SU-DHL-6 (cell line): ENCODE data around the gene ITIH3.

ENCODE experiments used
- H2AFZ ChIP-seq: fragments of 200-600 bp; sonication (generic); 2 replicates; pipeline ENCODE4 v1.6.1; 2014; ENCODE audit warnings: low read depth, mild to moderate bottlenecking, moderate library complexity, mixed read lengths, antibody characterized with exemption, low read length; ENCODE audit not compliant: severe bottlenecking
- H3F3A ChIP-seq: fragments of 200-600 bp; shearing (Covaris generic); 2 replicates; pipeline ENCODE4 v1.6.0; 2016; ENCODE audit warnings: antibody characterized with exemption, mild to moderate bottlenecking; ENCODE audit not compliant: insufficient read depth
- H3K27ac ChIP-seq: fragments of 200-600 bp; sonication (generic); 2 replicates; pipeline ENCODE4 v1.5.1; 2016; ENCODE audit warnings: low read depth, mild to moderate bottlenecking, low read length, moderate library complexity, mixed read lengths
- H3K27me3 ChIP-seq: fragments of 200-600 bp; sonication (generic), shearing (Covaris generic); 2 replicates; pipeline ENCODE4 v1.6.0; 2014; ENCODE audit warnings: mild to moderate bottlenecking, low read length
- H3K36me3 ChIP-seq: fragments of 200-600 bp; sonication (generic); 2 replicates; pipeline ENCODE4 v1.6.1; 2014; ENCODE audit warnings: mild to moderate bottlenecking, low read length, mixed read lengths
- H3K4me2 ChIP-seq: fragments of 300-600, 200-600 bp; shearing (Covaris generic), sonication (generic); 2 replicates; pipeline ENCODE4 v1.6.0; 2014; ENCODE audit warnings: low read length, low read depth, mild to moderate bottlenecking; ENCODE audit not compliant: poor library complexity, severe bottlenecking
- H3K4me3 ChIP-seq: fragments of 200-600 bp; sonication (generic); 2 replicates; pipeline ENCODE4 v1.5.1; 2014; ENCODE audit warnings: antibody characterized with exemption, low read length, mild to moderate bottlenecking, mixed read lengths; ENCODE audit not compliant: insufficient read depth, poor library complexity, severe bottlenecking
- H3K79me2 ChIP-seq: fragments of 200-600 bp; sonication (generic); 2 replicates; pipeline ENCODE4 v1.6.1; 2014; ENCODE audit warnings: mild to moderate bottlenecking, low read length, moderate library complexity; ENCODE audit not compliant: insufficient read depth
- H3K9ac ChIP-seq: fragments of 200-600 bp; sonication (generic); 2 replicates; pipeline ENCODE4 v1.7.0; 2014; ENCODE audit warnings: mild to moderate bottlenecking, low read length
- H3K9me2 ChIP-seq: fragments of 200-600 bp; sonication (generic); replicated peaks from 2 replicates; pipeline ENCODE4 v1.6.1; 2014; ENCODE audit warnings: low read length; ENCODE audit not compliant: insufficient read depth
- H3K9me3 ChIP-seq: fragments of 200-600 bp; sonication (generic); 2 replicates; pipeline ENCODE4 v1.6.1; 2014; ENCODE audit warnings: low read length, mixed read lengths; ENCODE audit not compliant: insufficient read depth
- H4K20me1 ChIP-seq: fragments of 200-600 bp; sonication (generic); 2 replicates; pipeline ENCODE4 v1.6.1; 2014; ENCODE audit warnings: low read depth, mild to moderate bottlenecking, antibody characterized with exemption, low read length, moderate library complexity, mixed read lengths
- EZH2phosphoT487 ChIP-seq: fragments of 200-600 bp; sonication (generic), shearing (Covaris generic); conservative IDR thresholded peaks from 2 replicates; pipeline ENCODE4 v1.6.1; 2018; ENCODE audit warnings: mild to moderate bottlenecking, antibody characterized with exemption, low read length, moderate library complexity, mixed read lengths
- TF ChIP-seq, protein P1 (sequence below): fragments of 200-600 bp; sonication (generic); IDR thresholded peaks from one replicate; pipeline ENCODE4 v1.5.1; 2017; ENCODE audit warnings: antibody characterized with exemption, mild to moderate bottlenecking, low read length, moderate library complexity; ENCODE audit not compliant: insufficient read depth, poor library complexity, severe bottlenecking

The ITIH3 gene

DNA sequence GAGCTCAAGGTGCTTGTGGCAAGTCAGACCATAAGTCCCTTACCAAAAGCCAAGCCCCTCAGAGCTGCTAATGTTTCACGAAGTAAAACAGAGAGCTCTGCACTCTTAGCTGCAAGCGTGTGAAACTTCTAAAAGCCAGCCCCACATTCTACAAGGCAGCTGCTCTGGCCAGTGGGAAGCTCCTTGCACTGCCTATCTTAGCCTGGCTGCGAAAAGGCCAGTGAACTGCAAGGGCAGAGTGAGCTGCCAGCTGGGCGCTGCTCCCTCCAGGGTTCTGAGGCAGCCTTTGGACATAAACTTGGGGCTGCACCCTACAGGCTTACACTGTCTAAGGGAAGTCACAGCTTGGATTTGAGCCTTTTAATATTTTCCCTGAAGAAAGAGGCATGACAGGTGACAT is 42.4 kb downstream of the ITIH3 start:
- no peak overlapping the region for H3K4me3 ChIP-seq
- no peaks in the 10 kb centered on the region for H3K79me2 ChIP-seq
- no peak overlapping the region for H2AFZ ChIP-seq
- no peak overlapping the region for H3K27ac ChIP-seq
- H3K9ac ChIP-seq, result no peak overlapping the region
- H3K9me3 ChIP-seq, result no peaks in the 10 kb centered on the region
- no peaks in the 10 kb centered on the region for H3K36me3 ChIP-seq
- H3F3A ChIP-seq, result no peaks in the 10 kb centered on the region
- TF ChIP-seq, protein P1, sequence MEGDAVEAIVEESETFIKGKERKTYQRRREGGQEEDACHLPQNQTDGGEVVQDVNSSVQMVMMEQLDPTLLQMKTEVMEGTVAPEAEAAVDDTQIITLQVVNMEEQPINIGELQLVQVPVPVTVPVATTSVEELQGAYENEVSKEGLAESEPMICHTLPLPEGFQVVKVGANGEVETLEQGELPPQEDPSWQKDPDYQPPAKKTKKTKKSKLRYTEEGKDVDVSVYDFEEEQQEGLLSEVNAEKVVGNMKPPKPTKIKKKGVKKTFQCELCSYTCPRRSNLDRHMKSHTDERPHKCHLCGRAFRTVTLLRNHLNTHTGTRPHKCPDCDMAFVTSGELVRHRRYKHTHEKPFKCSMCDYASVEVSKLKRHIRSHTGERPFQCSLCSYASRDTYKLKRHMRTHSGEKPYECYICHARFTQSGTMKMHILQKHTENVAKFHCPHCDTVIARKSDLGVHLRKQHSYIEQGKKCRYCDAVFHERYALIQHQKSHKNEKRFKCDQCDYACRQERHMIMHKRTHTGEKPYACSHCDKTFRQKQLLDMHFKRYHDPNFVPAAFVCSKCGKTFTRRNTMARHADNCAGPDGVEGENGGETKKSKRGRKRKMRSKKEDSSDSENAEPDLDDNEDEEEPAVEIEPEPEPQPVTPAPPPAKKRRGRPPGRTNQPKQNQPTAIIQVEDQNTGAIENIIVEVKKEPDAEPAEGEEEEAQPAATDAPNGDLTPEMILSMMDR, result no peak
- no peak for TF ChIP-seq EZH2phosphoT487
- H3K27me3 ChIP-seq, result no peaks in the 10 kb centered on the region
- no peak overlapping the region for H3K4me2 ChIP-seq
- H3K9me2 ChIP-seq, result no peaks in the 10 kb centered on the region
- no peaks in the 10 kb centered on the region for H4K20me1 ChIP-seq

DNA sequence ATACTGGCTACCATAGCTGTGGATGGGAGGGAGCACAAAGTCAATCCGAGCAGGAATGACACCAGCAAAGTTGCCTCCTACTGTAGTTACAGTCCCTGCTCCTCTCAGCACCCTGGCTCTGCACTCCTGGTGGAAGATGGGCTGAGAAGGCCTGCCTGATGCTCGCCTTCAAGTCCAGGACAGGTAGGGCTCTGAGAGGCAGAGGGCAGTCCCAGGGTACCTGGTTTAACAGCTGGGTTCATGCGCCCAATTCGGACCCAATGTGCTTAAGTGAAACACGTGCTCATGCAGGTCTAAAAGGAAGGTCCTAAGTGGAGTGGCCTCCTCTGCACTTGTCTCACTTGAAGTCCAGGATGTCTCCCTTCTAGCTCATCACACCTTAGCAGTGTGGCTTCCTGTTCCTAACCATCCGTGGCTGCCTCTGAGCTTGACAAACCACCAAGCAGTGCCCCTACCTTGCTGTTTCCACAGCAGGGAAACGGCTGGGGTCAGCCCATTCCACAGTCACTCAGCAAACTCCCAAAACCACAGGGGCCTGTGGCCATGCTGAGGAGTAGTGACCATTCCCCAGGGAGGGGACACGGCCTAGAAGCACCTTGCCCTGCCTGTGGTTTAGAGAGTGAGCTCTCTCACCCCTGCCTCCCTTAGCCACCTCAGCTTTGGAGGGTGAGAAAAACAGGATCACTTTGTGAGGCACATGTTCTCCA is 44.1 kb downstream of the ITIH3 start:
- Histone ChIP-seq H2AFZ (no peak overlapping the region), H4K20me1 (no peaks in the 10 kb centered on the region), H3K4me3 (no peak overlapping the region), H3K4me2 (no peak overlapping the region), H3K9me3 (no peaks in the 10 kb centered on the region), H3K9me2 (no peaks in the 10 kb centered on the region), H3K27me3 (no peaks in the 10 kb centered on the region), H3K36me3 (no peaks in the 10 kb centered on the region), H3F3A (no peaks in the 10 kb centered on the region), H3K9ac (no peak overlapping the region), H3K27ac (no peak overlapping the region), H3K79me2 (no peaks in the 10 kb centered on the region)
- TF ChIP-seq, protein P1, result no peak
- no peak for TF ChIP-seq EZH2phosphoT487

DNA sequence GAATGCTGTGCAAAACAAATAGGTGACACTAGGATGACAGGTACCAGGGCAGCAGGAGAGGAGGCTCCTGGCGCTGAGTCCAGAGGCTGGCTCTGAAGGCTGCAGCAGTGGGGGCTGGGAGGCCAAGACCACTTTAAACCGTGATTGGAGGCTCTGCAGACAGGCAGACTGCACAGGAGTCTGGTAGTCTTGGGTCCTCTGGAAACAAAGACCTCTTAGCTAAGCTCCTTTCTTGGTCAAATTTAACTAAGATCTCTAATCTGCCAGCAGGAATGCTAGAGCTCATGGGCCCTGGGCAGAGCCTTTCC is 44.6 kb downstream of the ITIH3 start:
- no peak overlapping the region for H3K4me2 ChIP-seq
- no peaks in the 10 kb centered on the region for H3K27me3 ChIP-seq
- H3K79me2 ChIP-seq, result no peaks in the 10 kb centered on the region
- no peaks in the 10 kb centered on the region for H3F3A ChIP-seq
- H3K27ac ChIP-seq, result no peak overlapping the region
- no peaks in the 10 kb centered on the region for H3K36me3 ChIP-seq
- H3K9me2 ChIP-seq, result no peaks in the 10 kb centered on the region
- no peaks in the 10 kb centered on the region for H3K9me3 ChIP-seq
- H3K9ac ChIP-seq, result no peak overlapping the region
- H4K20me1 ChIP-seq, result no peaks in the 10 kb centered on the region
- no peak overlapping the region for H2AFZ ChIP-seq
- no peak overlapping the region for H3K4me3 ChIP-seq
- no peak for TF ChIP-seq EZH2phosphoT487

DNA sequence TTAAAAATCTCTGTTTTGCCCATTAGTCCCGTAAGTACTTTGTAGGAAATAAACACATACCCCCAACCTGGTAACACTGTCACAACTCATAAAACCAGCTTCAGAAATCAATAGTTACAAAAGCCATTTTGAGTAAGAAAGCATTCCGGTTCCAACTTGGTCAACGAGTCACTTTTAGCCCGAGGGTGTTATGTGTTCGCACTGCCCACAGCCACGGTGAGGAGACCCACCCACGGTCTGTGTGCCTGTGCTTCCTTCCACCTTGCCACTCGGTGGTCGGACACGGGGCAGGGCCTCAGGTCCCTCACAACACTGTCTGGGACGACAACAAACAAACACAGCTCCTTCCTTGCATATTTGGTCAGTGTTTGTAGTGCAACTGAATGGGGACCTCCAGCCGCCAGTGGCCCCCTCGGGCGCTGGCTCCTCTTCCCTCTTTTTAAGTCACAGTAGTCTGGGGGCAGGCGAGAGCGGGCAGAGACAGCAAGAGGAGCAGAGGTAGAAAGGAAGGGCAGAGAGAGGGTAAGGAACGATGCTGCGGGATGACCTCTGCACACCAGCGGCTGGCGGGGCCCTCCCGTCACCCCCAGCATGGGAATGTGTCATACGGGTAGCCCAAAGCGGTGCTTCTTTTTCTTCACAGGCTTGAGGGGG is 45.4 kb downstream of the ITIH3 start:
- TF ChIP-seq, protein P1, result no peak
- TF ChIP-seq EZH2phosphoT487, result no peak
- H3K9ac ChIP-seq, result no peak overlapping the region
- no peaks in the 10 kb centered on the region for H3K27me3 ChIP-seq
- H3K9me3 ChIP-seq, result no peaks in the 10 kb centered on the region
- H3K79me2 ChIP-seq, result no peaks in the 10 kb centered on the region
- H4K20me1 ChIP-seq, result no peaks in the 10 kb centered on the region
- H2AFZ ChIP-seq, result no peak overlapping the region
- H3K27ac ChIP-seq, result no peak overlapping the region
- H3F3A ChIP-seq, result no peaks in the 10 kb centered on the region
- no peak overlapping the region for H3K4me2 ChIP-seq
- no peaks in the 10 kb centered on the region for H3K9me2 ChIP-seq
- H3K4me3 ChIP-seq, result no peak overlapping the region
- H3K36me3 ChIP-seq, result no peaks in the 10 kb centered on the region
